Caco-2 (cell line): ENCODE results near the gene CYP46A1. TPM values are rescaled to one million over a fixed set of nuclear protein-coding genes. Genes with fewer than 3 reads are reported as not detected.
A peak's percentile ranks its signal among the peaks of the same experiment; 100 is the strongest.

Experiments
- Bru-seq: library from RNA; stranded (reverse); fragments of 400-500 nt; gene quantifications from one replicate; lab custom pipeline; 2021; lab: Mats Ljungman, UMichigan
- BruChase-seq, 2 experiments: library from RNA; stranded (reverse); fragments of 400-500 nt; gene quantifications; one replicate each; lab custom pipeline; 2021; lab: Mats Ljungman, UMichigan
- BruUV-seq: library from RNA; stranded (reverse); fragments of 400-500 nt; replicated peaks from 2 replicates; lab custom pipeline; 2021; lab: Mats Ljungman, UMichigan
- CTCF ChIA-PET: fragments of 300-600 bp; sonication (Branson Sonifier 250); formaldehyde crosslinking; loops from one replicate; lab custom pipeline; 2022; ENCODE audit warnings: antibody characterized with exemption; lab: Charles Lee
- POLR2A ChIA-PET: fragments of 300-600 bp; sonication (Branson Sonifier 250); formaldehyde crosslinking; loops from one replicate; lab custom pipeline; 2022; ENCODE audit warnings: antibody characterized with exemption; lab: Charles Lee
- DNase-seq, 2 experiments: peaks; one replicate each; pipeline versions ENCODE4 v3.0.0 to v3.0.0-alpha.2; 2020 to 2022
- H3K27me3 ChIP-seq: replicated peaks from 2 replicates; pipeline ENCODE4 v1.6.0; 2011; ENCODE audit warnings: low read length; ENCODE audit not compliant: control insufficient read depth, insufficient read depth
- H3K36me3 ChIP-seq: 2 replicates; pipeline ENCODE4 v1.5.1; 2011; ENCODE audit warnings: low read length; ENCODE audit not compliant: control insufficient read depth, insufficient read depth
- H3K4me1 ChIP-seq: fragments of 250-450 bp; sonication (Bioruptor Pico); 2 replicates; pipeline ENCODE4 v1.5.1; 2020; ENCODE audit warnings: mild to moderate bottlenecking
- H3K4me3 ChIP-seq: 2 replicates; pipeline ENCODE4 v1.5.1; 2011; ENCODE audit warnings: low read depth, mild to moderate bottlenecking, control low read depth, low read length
- H3K9me3 ChIP-seq: fragments of 250-450 bp; sonication (Bioruptor Pico); 2 replicates; pipeline ENCODE4 v1.5.1; 2020; ENCODE audit warnings: mild to moderate bottlenecking, moderate library complexity
- H3K27ac Mint-ChIP-seq: one replicate; pipeline ENCODE4 v1.8.0; 2022; ENCODE audit warnings: mixed read lengths; ENCODE audit not compliant: unreplicated experiment
- H3K27me3 Mint-ChIP-seq: one replicate; pipeline ENCODE4 v1.8.0; 2022; ENCODE audit warnings: mixed read lengths; ENCODE audit not compliant: insufficient read depth, unreplicated experiment
- H3K36me3 Mint-ChIP-seq: one replicate; pipeline ENCODE4 v1.8.0; 2022; ENCODE audit warnings: mild to moderate bottlenecking, mixed read lengths; ENCODE audit not compliant: insufficient read depth, unreplicated experiment
- H3K4me1 Mint-ChIP-seq: one replicate; pipeline ENCODE4 v1.8.0; 2022; ENCODE audit warnings: low read depth, mixed read lengths; ENCODE audit not compliant: unreplicated experiment
- H3K4me3 Mint-ChIP-seq: one replicate; pipeline ENCODE4 v1.8.0; 2022; ENCODE audit warnings: mild to moderate bottlenecking, moderate library complexity, mixed read lengths; ENCODE audit not compliant: unreplicated experiment
- H3K9me3 Mint-ChIP-seq: one replicate; pipeline ENCODE4 v1.8.0; 2022; ENCODE audit warnings: mixed read lengths; ENCODE audit not compliant: unreplicated experiment
- intact Hi-C: fragments of 100-400 bp; cut with micrococcal nuclease; formaldehyde crosslinking; loops from one replicate; pipeline ENCODE4 v1.10.0; 2022; ENCODE audit not compliant: unreplicated experiment
- long read RNA-seq: library from polyadenylated mRNA; stranded (forward); transcript quantifications from one replicate; pipeline ENCODE4 v2.0.0, GENCODE V29; 2022
- total RNA-seq: library from RNA; stranded (reverse); gene quantifications from 2 replicates; pipeline ENCODE4 v1.2.3, GENCODE V29; 2022
- TF ChIP-seq, protein P1 (sequence below), 2 experiments: fragments of 200-600 bp in 1 of 2; IDR thresholded peaks; 1 replicate in 1 of 2; 2 replicates in 1 of 2; pipeline versions ENCODE4 v1.5.1 to v1.8.0; 2011 to 2022; ENCODE audit warnings: antibody characterized with exemption in 1 of 2, control low read depth in 1 of 2, inconsistent platforms in 1 of 2, low read depth in 1 of 2, low read length in 1 of 2, mild to moderate bottlenecking in 1 of 2, moderate library complexity in 1 of 2; ENCODE audit not compliant: insufficient read depth in 1 of 2, severe bottlenecking in 1 of 2, unreplicated experiment in 1 of 2

Gene CYP46A1
- total RNA-seq (0.05 and 0.09 TPM in 2 replicates), Bru-seq, nascent RNA (percentile 17 among the genes with signal in this experiment), BruChase-seq, experiment 1, labeled RNA remaining after a 2-hour chase (percentile 24 among the genes with signal in this experiment), BruChase-seq, experiment 2, labeled RNA remaining after a 6-hour chase (percentile 20 among the genes with signal in this experiment)
- long read RNA-seq: 0 reads

DNA sequence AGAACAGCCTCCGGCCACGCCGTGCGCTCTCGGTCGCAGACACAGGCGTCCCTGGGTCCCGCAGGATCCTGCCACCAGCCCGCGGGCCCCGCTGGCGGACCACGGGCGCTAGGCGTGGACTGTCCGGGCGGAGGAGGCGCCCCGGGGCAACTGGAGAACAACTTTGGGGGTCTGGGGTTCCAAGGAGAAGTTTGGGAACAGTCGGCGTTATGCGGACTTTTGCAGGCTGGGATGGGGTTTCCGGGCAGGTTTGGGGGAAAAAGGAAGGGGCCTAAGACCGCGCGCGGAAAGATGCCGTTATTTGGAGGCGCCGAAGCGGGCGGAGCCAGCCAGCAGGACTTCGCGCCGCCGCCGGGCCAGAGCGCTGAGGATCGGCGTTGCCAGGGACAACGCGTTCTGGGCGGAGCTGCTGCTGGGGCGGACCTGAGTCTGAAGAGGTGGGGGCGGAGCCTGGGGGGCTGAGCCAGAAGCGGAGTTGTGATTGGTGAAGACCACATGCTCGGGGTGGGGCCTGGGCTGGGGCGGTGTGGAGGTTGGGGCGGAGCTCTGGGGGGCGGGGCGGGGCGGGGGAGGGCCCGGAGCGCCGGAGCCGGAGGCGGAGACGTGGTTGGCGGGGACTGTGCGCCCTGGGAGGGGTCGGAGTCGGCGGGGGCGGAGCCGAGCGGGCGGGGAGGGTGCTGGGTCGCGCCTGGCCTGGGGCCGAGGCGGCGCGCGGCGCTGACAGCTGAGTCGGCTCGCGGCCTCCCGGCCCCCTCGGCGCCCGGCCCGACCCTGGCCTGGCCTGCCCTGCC is at the start of gene CYP46A1:
CYP46A1 (plus strand) TSS at position 680 of the 791 bp plus-strand sequence. CDS start 120 bp downstream, outside the sequence.
- H3K4me1 Mint-ChIP-seq: peaks cover 7% of the 10 kb centered on the region
- Histone ChIP-seq H3K4me1 (peaks cover 9% of the 10 kb centered on the region; the same call in 1 of the 2 replicates), H3K9me3 (peaks cover 3% of the 10 kb centered on the region; the same call in 1 of the 2 replicates), H3K36me3 (no peaks in the 10 kb centered on the region), H3K27me3 (no peaks in the 10 kb centered on the region), H3K4me3 (peak within 1 kb of the TSS; percentile 57)
- BruUV-seq: no TSS peak
- CTCF ChIA-PET: interaction anchor here (0.6 to 1.6 kb wide), 8 partner anchors 16 to 538 kb away, joined by 3 to 12 read pairs (median 3); no protein-coding TSS in a partner anchor
- H3K4me3 Mint-ChIP-seq: peak within 1 kb of the TSS; percentile 76
- intact Hi-C loops: loop anchor here (5.0 kb wide), 2 partner anchors 82 to 108 kb away; partner anchors contain the start of genes CCDC85C and EML1
- H3K27me3 Mint-ChIP-seq: peaks cover 24% of the 10 kb centered on the region
- no peak within 1 kb of the TSS for H3K27ac Mint-ChIP-seq
- H3K36me3 Mint-ChIP-seq: peaks cover 13% of the 10 kb centered on the region
- H3K9me3 Mint-ChIP-seq: no peaks in the 10 kb centered on the region
- peak; percentile 99 for DNase-seq
- POLR2A ChIA-PET: interaction anchor here (0.5 to 1.3 kb wide), 5 partner anchors 47 to 531 kb away, joined by 3 to 10 read pairs (median 6); partner anchors contain the start of gene SETD3
- TF ChIP-seq, protein P1, sequence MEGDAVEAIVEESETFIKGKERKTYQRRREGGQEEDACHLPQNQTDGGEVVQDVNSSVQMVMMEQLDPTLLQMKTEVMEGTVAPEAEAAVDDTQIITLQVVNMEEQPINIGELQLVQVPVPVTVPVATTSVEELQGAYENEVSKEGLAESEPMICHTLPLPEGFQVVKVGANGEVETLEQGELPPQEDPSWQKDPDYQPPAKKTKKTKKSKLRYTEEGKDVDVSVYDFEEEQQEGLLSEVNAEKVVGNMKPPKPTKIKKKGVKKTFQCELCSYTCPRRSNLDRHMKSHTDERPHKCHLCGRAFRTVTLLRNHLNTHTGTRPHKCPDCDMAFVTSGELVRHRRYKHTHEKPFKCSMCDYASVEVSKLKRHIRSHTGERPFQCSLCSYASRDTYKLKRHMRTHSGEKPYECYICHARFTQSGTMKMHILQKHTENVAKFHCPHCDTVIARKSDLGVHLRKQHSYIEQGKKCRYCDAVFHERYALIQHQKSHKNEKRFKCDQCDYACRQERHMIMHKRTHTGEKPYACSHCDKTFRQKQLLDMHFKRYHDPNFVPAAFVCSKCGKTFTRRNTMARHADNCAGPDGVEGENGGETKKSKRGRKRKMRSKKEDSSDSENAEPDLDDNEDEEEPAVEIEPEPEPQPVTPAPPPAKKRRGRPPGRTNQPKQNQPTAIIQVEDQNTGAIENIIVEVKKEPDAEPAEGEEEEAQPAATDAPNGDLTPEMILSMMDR (IDR thresholded peaks at IDR 0.05; ENCODE audit: insufficient read depth in 1 of 2, low read depth in 1 of 2, low read length in 1 of 2, severe bottlenecking in 1 of 2, unreplicated experiment in 1 of 2): no peak

DNA sequence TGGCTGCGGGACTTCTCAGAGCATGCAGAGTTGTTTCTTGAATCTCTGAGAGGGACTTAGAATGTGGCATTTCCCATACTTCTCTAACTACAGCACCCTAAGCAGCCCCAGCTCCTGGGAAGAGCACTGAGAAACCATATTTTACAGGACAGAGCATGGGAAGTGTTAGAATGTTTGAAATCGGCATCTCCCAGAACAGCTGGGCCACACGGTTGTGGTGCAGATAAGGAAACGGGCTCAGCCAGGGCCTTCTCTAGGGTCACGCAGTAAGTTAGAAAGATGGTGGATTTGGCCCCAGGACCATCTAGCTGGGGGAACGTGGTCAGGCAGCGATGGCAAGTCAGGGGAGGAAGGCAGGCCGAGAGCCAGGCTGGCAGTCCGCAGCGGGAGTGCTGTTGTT is 49.7 kb upstream of the CYP46A1 start:
- Histone ChIP-seq H3K9me3 (no peaks in the 10 kb centered on the region), H3K4me3 (no peak overlapping the region), H3K4me1 (no peaks in the 10 kb centered on the region), H3K36me3 (no peaks in the 10 kb centered on the region), H3K27me3 (no peaks in the 10 kb centered on the region)
- no peaks in the 10 kb centered on the region for H3K4me1 Mint-ChIP-seq
- no TSS peak for BruUV-seq
- POLR2A ChIA-PET: no interaction called here
- H3K9me3 Mint-ChIP-seq: no peaks in the 10 kb centered on the region
- H3K27ac Mint-ChIP-seq: no peak overlapping the region
- H3K4me3 Mint-ChIP-seq: no peak overlapping the region
- no peak for DNase-seq
- H3K27me3 Mint-ChIP-seq: no peaks in the 10 kb centered on the region
- H3K36me3 Mint-ChIP-seq: no peaks in the 10 kb centered on the region
- TF ChIP-seq, protein P1 (IDR thresholded peaks at IDR 0.05; ENCODE audit: insufficient read depth in 1 of 2, low read depth in 1 of 2, low read length in 1 of 2, severe bottlenecking in 1 of 2, unreplicated experiment in 1 of 2): no peak
- CTCF ChIA-PET: no interaction called here
- intact Hi-C loops: no loop called here

DNA sequence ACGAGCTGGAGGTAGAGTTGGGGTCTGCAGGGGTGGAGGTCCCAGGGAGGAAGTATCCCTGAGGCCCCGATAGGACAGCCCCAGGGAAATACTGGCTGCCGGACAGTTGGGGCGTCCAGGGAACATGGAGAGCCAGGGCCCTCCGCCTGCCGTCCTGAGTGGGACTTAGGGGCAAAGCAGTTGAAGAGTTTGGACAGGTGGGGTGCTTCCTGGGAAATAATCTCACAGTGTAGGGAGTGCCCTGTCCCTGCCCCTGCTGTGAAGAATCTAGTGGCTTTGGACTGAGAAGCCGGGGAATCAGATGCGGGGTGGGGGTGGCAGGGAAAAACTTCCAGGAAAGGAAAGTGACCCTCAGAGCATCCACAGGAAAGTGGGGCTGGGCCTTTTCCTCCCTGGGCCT is 49.0 kb upstream of the CYP46A1 start:
- Mint-ChIP-seq H3K4me1 (no peaks in the 10 kb centered on the region), H3K27me3 (no peaks in the 10 kb centered on the region), H3K27ac (no peak overlapping the region), H3K36me3 (no peaks in the 10 kb centered on the region), H3K9me3 (no peaks in the 10 kb centered on the region), H3K4me3 (no peak overlapping the region)
- H3K4me1 ChIP-seq: no peaks in the 10 kb centered on the region
- H3K27me3 ChIP-seq: no peaks in the 10 kb centered on the region
- TF ChIP-seq, protein P1 (IDR thresholded peaks at IDR 0.05; ENCODE audit: insufficient read depth in 1 of 2, low read depth in 1 of 2, low read length in 1 of 2, severe bottlenecking in 1 of 2, unreplicated experiment in 1 of 2): no peak
- no TSS peak for BruUV-seq
- ChIA-PET POLR2A (no interaction called here), CTCF (no interaction called here)
- H3K9me3 ChIP-seq: no peaks in the 10 kb centered on the region
- DNase-seq: no peak
- H3K4me3 ChIP-seq: no peak overlapping the region
- intact Hi-C loops: no loop called here
- no peaks in the 10 kb centered on the region for H3K36me3 ChIP-seq
